ENCODE measurements around the gene EXOC3L2. TPM values are rescaled to one million over a fixed set of nuclear protein-coding genes. Genes with fewer than 3 reads are reported as not detected.
"Not testable (repeated sequence)": the region's sequence is repeated elsewhere in the genome, so short reads cannot be mapped to it uniquely, and the experiment has no call there.

Gene EXOC3L2
- total RNA-seq, 1 donor from 2014 or later = 3.1 TPM

GRCh38 chr19:45255611-45256157, 10.5 kb upstream of the EXOC3L2 start:
- DNase-seq = no peak

GRCh38 chr19:45254044-45254531, 8.9 kb upstream of the EXOC3L2 start:
- no peak for DNase-seq

- DNase-seq = no peak
Observed at GRCh38 chr19:45253396-45254027, 8.3 kb upstream of the EXOC3L2 start.

- DNase-seq = peak; percentile 37
Observed at GRCh38 chr19:45251452-45252354, 6.5 kb upstream of the EXOC3L2 start.

GRCh38 chr19:45250832-45251451, 5.7 kb upstream of the EXOC3L2 start, which contains the start of gene MARK4:
MARK4 (plus strand) TSS chr19:45251271; CDS start chr19:45251589, 318 bp downstream.
- DNase-seq = peak; percentile 64

GRCh38 chr19:45250216-45250831, 5.1 kb upstream of the EXOC3L2 start:
- DNase-seq = no peak

- DNase-seq = no peak
Observed at GRCh38 chr19:45249261-45250033, 4.2 kb upstream of the EXOC3L2 start.

- no peak for DNase-seq
Observed at GRCh38 chr19:45247136-45247535, 1.9 kb upstream of the EXOC3L2 start.

GRCh38 chr19:45245826-45246225, 619 bp upstream of the EXOC3L2 start:
- DNase-seq = peak; percentile 33

- DNase-seq = no peak
Observed at GRCh38 chr19:45244133-45244794, 943 bp downstream of the EXOC3L2 start.

GRCh38 chr19:45243144-45243732, 2.0 kb downstream of the EXOC3L2 start:
- no peak for DNase-seq

GRCh38 chr19:45238556-45238955, 6.7 kb downstream of the EXOC3L2 start:
- DNase-seq = no peak

GRCh38 chr19:45235485-45235884, 9.7 kb downstream of the EXOC3L2 start:
- no peak for DNase-seq

- no peak for DNase-seq
Observed at GRCh38 chr19:45234089-45234869, 10.9 kb downstream of the EXOC3L2 start.

- DNase-seq = no peak
Observed at GRCh38 chr19:45231891-45232290, 13.3 kb downstream of the EXOC3L2 start.

GRCh38 chr19:45229056-45229455, 16.2 kb downstream of the EXOC3L2 start:
- not testable (repeated sequence) for DNase-seq

GRCh38 chr19:45224645-45225044, 20.6 kb downstream of the EXOC3L2 start:
- no peak for DNase-seq

GRCh38 chr19:45223879-45224278, 21.3 kb downstream of the EXOC3L2 start:
- no peak for DNase-seq

- no peak for DNase-seq
Observed at GRCh38 chr19:45222724-45223123, 22.5 kb downstream of the EXOC3L2 start.

Measured in dermis blood vessel endothelial cell (primary cell).